H1 (cell line): ENCODE measurements around the gene DHX57. TPM values are rescaled to one million over a fixed set of nuclear protein-coding genes. Genes with fewer than 3 reads are reported as not detected.

ENCODE experiments used
- ASH2L ChIP-seq: fragments of 200-600, 300-600 bp; sonication (generic); IDR thresholded peaks from one replicate; pipeline ENCODE4 v1.7.1; 2017; ENCODE audit warnings: low read length
- ATF3 ChIP-seq: IDR thresholded peaks from 2 replicates; pipeline ENCODE4 v1.6.1; 2011; ENCODE audit warnings: low read depth, mild to moderate bottlenecking, low read length; ENCODE audit not compliant: insufficient read depth
- CTBP2 ChIP-seq: IDR thresholded peaks from 2 replicates; pipeline ENCODE4 v1.7.0; 2011; ENCODE audit warnings: borderline replicate concordance, mild to moderate bottlenecking, moderate library complexity, mixed read lengths, low read length; ENCODE audit not compliant: insufficient read depth, insufficient read length
- GABPA ChIP-seq: IDR thresholded peaks from 2 replicates; pipeline ENCODE4 v1.6.1; 2011; ENCODE audit warnings: mild to moderate bottlenecking, low read length, moderate library complexity, borderline replicate concordance; ENCODE audit not compliant: insufficient read depth
- GTF2F1 ChIP-seq: IDR thresholded peaks from 2 replicates; pipeline ENCODE4 v1.6.1; 2012; ENCODE audit warnings: low read depth, low read length, improper control_type of control experiment, borderline replicate concordance
- KDM1A ChIP-seq: fragments of 200-600, 300-600 bp; sonication (generic); IDR thresholded peaks from 2 replicates; pipeline ENCODE4 v1.7.1; 2016; ENCODE audit warnings: mild to moderate bottlenecking, low read length, borderline replicate concordance
- RNF2 ChIP-seq: fragments of 200-900, 300-1000 bp; sonication (generic); IDR thresholded peaks from 2 replicates; pipeline ENCODE4 v1.7.1; 2016; ENCODE audit warnings: borderline replicate concordance, low read depth, mild to moderate bottlenecking, antibody characterized with exemption, low read length; ENCODE audit not compliant: poor library complexity, severe bottlenecking; ENCODE audit errors: missing control alignments
- ZNF274 ChIP-seq: IDR thresholded peaks from 2 replicates; pipeline ENCODE4 v1.7.0; 2012; ENCODE audit warnings: low read length, borderline replicate concordance; ENCODE audit errors: extremely low read depth
- polyA plus RNA-seq, 7 experiments: library from polyadenylated mRNA; depleted of rRNA in 3 of 7; stranded (reverse) in 5 of 7; unstranded in 2 of 7; fragments of >200 nt in 5 of 7; fragments of 200-250 nt in 2 of 7; gene quantifications; 1 replicate in 5 of 7; 2 replicates in 1 of 7; 4 replicates in 1 of 7; pipeline versions ENCODE4 v1.2.1 to v1.2.3, GENCODE V29; 2011 to 2013; ENCODE audit warnings: missing spikeins in 2 of 7, mixed read lengths in 2 of 7
- total RNA-seq: library from RNA; stranded (reverse); fragmentation: NEBNext Ultra II Directional; extraction: Animal tissue kit (Norgen Biotek cat#: 25700); gene quantifications from 2 replicates; pipeline ENCODE4 v1.2.1, GENCODE V29; 2021

The DHX57 gene
- total and polyA plus RNA-seq, 2 of the 8 experiments (the other 6 are each of a cell fraction or from before 2014, with no cell fraction given), result 10.7 to 32.9 TPM

DNA sequence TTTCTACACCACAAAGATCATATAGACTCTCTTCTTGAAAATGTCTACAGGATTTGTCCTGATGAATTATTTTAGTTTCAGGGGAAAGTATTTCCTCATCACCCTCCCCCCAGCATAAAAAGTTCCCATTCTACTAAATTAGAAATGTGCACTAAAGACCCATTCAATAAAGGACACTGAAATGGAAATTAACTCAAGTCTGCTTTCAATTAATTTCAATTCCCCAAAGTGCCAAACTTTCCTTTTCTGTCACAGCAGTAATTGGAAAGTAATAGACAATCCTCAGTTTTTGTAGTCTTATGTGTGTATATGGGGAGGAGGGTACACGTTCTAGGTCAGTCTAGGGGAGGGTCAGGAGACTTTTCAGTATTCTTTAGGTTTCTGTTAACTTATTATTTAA, 35.5 kb upstream of the DHX57 start (continued):
- TF ChIP-seq RNF2 (no peak), CTBP2 (no peak), ASH2L (no peak), GABPA (no peak), GTF2F1 (no peak), ATF3 (no peak), KDM1A (no peak), ZNF274 (no peak)
- TF ChIP-seq, all 59 proteins: peak for 0
